GM19397 (cell line): ENCODE data around the gene GABRE.
"Not testable (repeated sequence)": the region's sequence is repeated elsewhere in the genome, so short reads cannot be mapped to it uniquely, and the experiment has no call there.

Source experiments
- ATAC-seq: cut with Tn5 transposase; IDR thresholded peaks from one replicate; pipeline ENCODE4 v1.9.1; 2021; ENCODE audit warnings: mild to moderate bottlenecking, moderate library complexity; ENCODE audit not compliant: unreplicated experiment

GABRE gene

DNA sequence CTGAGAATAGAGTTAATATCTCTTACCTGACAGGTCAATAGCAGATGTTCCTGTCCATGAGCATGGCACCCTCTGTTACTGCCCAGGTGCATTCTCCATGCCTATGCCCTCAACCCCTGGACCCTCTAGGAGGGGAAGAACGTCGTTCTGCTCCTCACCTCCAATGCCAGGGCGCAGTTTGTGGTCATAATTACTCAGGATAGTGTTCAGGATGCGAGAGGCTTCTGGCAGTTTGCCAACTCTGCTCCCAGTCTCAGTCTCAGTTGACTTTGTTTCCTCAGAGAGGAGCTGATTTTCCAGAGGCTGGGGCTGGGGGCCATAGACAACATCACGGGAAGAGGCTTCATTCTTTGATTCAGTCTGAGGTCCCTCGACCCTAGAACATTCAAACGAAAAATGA, 4.4 kb downstream of the GABRE start:
- ATAC-seq, result no peak

DNA sequence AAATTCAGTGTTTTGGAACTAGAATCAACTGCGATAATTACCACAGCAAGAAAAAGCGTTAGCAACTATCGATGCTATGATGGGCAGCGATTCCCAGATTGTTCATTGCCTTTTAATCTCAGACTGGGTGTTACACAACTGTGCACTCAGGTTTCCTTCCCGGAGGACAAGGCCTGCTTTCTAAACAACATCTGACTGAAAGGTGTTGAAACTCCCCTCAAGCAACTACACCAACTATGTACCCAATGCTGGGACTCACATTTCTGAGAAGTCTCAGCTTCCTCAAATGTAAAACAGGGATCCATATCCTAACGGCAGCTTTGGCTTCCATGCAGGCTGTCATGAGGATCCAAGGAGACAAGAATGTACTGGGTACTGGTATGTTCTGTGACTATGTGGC, 8.2 kb downstream of the GABRE start:
- ATAC-seq, result no peak

DNA sequence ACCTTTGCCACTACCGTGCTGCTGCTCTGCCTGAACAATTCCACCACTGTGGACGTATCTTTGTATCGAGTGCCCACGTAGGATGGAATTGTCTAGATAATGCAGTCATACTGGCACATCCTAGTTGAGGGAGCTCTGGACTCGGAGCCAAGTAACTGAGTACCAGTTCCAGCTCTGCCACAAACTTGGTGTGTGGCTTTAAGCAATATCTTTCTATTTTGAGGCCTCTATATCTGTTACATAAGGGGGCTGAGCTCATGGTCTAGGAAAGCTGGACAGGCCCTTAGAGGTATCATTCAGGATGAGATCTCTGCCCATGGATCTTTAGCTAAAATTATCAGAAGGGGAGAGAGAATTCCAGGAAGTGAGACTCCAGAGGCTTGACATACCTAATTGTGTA, 12.4 kb downstream of the GABRE start:
- no peak for ATAC-seq

DNA sequence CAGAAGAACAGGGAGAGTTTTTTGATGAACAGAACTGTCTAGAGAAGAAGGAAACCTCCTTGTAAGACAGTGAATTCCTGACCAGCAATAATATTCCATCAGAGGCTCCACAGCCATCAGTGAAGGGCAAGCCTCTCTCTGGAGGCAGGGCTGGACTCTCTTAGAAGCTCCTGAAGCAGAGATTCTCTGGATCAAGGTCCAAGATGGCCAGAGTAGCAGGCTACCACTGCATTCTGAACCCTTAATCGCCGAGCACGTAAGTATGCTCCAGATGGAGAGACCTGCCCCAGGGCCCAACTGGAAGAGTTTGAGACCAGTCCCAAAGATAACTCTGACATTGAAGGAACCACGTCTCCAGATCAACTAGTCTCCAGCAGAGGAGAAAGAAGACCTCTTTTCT, 16.4 kb downstream of the GABRE start:
- no peak for ATAC-seq

DNA sequence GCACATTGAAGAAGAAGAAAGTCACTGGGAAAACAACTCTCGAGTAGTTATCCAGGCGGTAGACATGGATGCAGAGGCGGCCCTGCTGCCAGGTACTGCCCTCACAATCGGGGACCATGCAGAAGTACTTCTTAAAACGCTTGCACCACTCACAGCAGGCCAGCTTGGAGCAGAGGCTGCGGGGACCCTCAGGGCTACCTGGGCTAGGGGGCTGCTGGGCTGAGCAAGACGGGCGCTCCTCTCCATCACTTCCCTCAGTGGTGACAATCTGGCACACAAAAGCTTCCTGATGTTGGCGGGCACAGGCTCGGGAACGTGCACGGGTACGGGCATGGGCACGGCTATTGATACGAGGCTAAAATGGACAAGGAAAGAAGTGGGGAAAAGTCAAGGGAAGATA, 19.7 kb downstream of the GABRE start:
- no peak for ATAC-seq

DNA sequence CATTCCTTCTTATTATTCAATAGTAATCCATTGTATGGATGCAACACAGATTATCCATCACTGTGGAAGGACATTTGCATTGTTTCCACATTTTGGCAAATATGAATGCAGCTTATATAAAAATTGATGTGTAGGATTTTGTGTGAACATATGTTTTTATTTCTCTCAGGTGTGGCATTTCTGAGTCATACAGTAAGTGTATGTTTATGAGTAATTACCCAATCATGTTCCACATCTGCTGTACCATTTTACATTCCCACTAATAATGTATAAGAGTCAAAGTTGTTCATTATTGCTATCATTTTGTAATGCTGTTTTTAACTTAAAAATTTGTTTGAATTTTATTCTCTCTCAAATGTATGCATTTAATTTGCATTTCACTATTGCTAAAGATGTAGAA, 36.3 kb downstream of the GABRE start:
- no peak for ATAC-seq

DNA sequence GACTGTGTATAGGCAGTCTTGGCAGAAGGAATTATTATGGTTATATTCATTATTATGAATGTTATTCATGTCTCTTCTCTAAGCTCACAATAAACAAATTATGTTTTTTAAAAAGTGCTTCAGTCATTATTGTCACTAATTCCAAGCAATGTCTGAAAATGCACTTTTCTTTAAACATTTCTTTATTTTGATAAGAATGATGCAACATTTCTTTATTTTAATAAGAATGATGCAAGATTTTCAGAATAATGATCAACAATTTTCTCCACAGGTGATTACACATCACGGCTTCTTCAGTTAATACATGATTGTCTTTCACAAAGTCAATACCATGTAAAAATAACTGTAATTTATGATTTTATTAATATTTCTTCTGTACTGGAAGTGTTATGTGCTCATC, 39.1 kb downstream of the GABRE start:
- no peak for ATAC-seq

DNA sequence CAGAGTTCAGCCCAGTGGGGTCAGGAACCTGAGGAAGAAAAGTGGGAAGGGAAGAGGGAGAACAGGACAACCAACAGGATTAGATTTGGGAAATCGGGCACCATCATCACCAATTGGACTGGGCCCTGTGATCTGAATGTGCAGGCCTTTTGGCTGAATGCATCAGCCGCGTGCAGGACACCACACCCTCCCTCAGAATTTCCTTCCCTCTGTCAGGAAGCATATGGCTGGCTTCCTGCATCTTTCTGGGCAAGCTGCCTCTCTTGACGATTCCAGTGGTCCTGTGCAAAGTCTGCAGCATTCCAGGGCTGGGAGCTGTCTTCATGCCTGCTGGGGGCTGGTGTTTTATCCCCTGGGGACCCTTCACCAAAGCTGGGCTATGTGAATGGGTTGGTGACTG, 45.4 kb downstream of the GABRE start:
- no peak for ATAC-seq

DNA sequence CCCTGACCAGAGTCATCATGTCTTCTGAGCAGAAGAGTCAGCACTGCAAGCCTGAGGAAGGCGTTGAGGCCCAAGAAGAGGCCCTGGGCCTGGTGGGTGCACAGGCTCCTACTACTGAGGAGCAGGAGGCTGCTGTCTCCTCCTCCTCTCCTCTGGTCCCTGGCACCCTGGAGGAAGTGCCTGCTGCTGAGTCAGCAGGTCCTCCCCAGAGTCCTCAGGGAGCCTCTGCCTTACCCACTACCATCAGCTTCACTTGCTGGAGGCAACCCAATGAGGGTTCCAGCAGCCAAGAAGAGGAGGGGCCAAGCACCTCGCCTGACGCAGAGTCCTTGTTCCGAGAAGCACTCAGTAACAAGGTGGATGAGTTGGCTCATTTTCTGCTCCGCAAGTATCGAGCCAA, 50.8 kb downstream of the GABRE start:
- no peak for ATAC-seq

DNA sequence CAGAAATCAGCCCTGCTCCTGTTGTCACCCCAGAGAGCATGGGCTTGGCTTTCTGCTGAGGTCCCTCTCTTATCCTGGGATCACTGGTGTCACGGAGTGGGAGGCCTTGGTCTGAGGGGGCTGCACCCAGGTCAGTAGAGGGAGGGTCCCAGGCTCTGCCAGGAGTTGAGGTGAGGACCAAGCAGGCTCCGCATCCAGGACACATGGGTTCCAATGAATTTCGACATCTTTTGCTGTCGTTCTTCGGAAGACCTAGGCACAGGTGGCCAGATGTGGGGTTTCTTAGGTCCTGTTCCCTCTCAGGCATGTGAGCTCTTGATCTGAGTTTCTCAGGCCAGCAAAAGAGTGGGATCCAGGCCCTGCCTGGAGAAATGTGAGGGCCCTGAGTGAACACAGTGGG, 51.8 kb downstream of the GABRE start:
- no peak for ATAC-seq

DNA sequence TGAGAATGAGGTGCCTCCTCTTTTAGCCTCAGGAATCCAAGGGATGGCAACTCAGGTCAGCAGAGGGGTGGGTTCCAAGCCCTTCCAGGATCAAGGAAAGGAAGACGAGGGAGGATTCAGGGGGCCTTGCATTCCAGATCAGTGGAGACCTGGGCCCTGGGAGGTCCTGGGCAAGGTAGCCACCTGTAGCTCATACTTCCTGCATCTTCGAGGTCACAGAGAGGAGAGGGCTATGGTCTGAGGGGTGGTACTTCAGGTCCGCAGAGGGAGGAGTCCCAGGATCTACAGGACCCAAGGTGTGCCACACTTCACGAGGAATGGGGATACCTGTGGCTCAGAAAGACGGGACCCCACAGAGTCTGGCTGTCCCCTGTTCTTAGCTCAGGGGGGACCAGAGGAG, 52.6 kb downstream of the GABRE start:
- no peak for ATAC-seq

DNA sequence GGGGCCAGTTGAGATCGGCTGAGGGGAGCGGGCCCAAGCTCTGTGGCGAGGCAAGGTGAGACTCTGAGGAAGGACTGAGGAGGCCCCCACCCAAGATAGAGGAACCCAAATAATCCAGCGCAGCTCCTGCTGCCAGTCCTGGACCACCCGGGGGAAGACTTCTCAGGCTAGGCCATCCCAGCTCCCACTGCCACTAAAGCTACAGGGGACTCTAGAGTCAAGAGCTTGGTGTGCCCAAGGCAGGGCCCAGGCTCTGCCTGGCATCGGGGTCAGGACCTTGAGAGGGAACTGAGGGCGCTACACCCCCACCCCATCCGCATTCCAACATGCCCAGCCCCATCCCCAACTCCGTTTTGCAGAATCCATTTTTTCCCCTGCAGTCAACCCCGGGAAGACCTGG, 53.2 kb downstream of the GABRE start:
- no peak for ATAC-seq

DNA sequence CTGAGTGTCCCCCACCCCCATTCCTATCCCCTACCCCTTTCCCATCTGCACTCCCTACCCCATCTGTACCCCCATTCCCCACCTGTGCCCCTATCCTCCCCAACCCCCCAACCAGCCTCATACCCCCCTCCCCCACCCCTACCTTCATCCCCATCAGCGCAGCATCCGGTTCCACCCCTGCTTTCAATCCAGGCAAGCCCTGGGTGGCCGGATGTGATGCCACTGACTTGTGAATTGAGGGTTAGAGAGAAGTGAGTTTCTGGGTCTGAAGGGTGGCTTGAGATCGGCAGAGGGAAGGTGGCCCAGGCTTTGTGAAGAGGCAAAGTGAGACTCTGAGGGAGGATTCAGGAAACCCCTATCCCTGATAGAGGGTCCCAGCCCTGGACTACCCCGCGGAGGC, 53.9 kb downstream of the GABRE start:
- ATAC-seq, result no peak

DNA sequence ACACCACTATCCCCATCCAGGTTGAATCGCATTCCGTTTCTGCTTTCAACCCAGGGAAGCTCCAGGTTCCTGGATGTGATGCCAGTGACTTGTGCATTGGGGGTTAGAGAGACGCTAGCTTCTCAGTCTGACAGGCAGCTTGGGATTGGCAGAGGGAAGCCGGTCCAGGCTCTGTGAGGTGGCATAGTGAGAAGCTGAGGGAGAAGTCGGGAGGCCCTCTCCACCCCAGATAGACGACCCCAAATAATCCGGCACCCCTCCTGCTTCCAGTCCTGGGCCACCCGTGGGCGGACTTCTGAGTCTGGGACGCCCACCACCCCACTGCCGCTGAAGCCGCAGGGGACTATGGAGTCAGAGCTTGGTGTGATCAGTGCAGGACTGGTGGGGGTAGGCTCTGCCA, 54.4 kb downstream of the GABRE start:
- no peak for ATAC-seq

DNA sequence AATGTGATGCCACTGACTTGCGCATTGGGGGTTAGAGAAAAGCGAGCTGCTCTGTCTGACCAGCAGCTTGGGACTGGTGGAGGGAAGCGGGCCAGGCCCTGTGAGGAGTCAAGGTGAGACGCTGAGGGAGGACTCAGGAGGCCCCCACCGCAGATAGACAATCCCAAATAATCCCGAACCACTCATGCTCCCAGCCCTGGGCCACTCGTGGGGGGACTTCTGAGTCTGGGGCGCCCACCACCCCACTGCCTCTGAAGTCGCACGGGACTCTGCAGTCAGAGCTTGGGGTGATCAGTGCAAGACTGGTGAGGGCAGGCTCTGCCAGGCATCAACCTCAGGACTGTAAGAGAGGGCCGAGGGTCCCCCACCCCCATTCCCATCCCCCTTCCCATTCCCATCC, 54.9 kb downstream of the GABRE start:
- no peak for ATAC-seq

DNA sequence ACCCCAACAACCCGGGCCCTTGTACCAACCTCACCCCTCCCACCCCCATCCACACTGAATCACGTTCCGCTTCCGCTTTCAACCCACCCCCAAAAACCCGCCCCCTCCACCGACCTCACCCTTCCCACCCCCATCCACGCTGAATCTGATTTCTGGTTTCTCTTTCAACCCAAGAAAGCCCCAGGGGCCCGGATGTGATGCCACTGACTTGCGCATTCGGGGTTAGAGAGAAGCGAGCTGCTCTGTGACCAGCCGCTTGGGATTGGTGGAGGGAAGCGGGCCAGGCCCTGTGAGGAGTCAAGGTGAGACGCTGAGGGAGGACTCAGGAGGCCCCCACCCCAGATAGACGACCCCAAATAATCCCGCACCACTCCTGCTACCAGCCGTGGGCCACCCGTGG, 55.7 kb downstream of the GABRE start:
- not testable (repeated sequence) for ATAC-seq

DNA sequence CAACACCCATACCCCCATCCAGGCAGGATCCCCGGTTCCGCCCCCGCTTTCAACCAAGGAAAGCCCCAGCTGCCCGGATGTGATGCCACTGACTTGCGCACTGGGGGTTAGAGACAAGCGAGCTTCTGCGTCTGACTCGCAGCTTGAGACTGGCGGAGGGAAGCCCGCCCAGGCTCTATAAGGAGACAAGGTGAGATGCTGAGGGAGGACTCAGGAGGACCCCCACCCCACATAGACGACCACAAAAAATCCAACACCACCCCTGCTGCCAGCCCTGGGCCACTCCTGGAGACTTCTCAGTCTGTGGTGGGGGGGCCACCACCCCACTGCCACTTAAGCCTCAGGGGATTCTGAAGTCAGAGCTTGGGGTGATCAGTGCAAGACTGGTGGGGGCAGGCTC, 61.7 kb downstream of the GABRE start, which contains the start of gene MAGEA4:
Gene MAGEA4, plus strand, starts transcription at position 110 of the 400 bp plus-strand sequence. CDS start 10,776 bp downstream, outside the sequence.
- ATAC-seq, result no peak

DNA sequence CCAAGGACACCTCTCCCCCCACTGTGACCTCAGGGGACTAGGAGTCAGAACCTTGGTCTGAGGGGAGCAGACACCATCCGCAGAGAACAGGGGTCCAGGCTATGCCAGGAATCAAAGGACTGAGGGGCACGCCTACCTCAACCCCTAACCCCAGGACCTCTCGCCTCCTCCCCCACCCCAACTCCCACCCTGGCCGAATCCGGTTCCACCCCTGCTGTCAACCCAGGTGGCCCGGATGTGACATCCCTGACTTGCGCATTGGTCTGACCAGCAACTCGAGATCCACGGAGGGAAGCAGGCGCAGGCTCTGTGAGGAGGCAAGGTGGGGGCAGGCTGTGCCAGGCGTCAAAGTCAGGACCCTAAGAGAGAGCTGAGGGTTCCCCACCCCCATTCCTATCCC, 62.3 kb downstream of the GABRE start:
- no peak for ATAC-seq

DNA sequence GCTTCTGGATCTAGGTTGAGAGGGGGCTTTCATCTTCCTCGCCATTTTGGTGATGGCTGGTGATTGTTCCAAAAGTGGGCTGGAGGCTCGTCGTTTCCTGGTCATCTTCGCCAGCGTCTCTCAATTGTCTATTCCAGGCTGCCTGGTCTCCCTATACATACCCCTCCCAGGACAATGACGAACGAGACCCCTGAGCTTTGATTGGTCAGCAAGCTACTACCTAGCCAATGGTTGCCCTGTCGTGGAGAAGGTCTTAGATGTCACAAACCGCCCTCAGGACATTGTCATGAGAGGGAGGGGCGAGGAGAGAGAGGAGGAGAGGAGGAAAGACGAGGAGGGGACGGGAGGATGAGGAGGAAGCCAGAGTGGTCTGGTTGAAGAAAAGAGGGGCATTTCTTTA, 69.5 kb downstream of the GABRE start:
- ATAC-seq, result no peak
